ENCODE measurements around the gene LSM3.
"Not testable (repeated sequence)": the region's sequence is repeated elsewhere in the genome, so short reads cannot be mapped to it uniquely, and the experiment has no call there.

Gene LSM3

GRCh38 chr3:14216257-14217048, 37.8 kb downstream of the LSM3 start:
- peak in 52 of 58 donors; percentile 10 to 90 (median 46) for DNase-seq

DNA sequence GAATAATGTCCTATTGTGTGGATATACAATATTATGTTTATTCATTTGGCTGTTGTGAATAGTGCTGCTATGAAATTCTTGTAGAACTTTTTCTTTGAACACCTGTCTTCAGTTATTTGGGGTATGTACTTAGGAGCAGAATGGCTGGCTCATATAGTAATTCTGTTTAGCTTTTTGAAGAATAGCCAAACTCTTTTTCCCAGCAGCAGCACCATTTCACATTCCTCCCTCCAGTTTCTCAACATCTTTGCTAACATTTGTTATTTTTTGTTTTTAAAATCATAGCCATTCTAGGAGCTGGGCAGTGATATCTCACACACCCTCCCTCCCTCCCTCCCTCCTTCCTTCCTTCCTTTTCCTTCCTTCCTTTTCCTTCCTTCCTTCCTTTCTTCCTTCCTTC, 39.7 kb downstream of the LSM3 start:
- DNase-seq = no peak

DNA sequence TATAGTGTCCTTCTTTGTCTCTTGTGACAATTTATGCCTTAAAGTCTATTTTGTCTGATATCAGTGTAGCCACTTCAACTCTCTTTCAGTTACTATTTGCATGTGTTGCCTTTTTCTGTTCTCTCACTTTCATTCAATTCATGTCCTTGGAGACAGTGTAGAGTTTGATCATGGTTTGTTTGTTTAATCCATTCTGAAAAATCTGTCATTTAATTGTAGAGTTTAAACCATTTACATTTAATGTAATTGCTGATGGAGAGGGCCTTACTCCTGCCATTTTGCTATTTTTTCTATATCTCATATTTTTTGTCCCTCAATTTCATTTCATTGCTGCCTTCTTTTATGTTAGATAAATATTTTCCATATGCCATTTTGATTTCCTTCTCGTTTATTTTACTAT, 42.3 kb downstream of the LSM3 start:
- no peak for DNase-seq

- no peak for DNase-seq
Measured at GRCh38 chr3:14221902-14222301, 43.3 kb downstream of the LSM3 start.

- no peak for DNase-seq
Measured at GRCh38 chr3:14222457-14222856, 43.8 kb downstream of the LSM3 start.

DNA sequence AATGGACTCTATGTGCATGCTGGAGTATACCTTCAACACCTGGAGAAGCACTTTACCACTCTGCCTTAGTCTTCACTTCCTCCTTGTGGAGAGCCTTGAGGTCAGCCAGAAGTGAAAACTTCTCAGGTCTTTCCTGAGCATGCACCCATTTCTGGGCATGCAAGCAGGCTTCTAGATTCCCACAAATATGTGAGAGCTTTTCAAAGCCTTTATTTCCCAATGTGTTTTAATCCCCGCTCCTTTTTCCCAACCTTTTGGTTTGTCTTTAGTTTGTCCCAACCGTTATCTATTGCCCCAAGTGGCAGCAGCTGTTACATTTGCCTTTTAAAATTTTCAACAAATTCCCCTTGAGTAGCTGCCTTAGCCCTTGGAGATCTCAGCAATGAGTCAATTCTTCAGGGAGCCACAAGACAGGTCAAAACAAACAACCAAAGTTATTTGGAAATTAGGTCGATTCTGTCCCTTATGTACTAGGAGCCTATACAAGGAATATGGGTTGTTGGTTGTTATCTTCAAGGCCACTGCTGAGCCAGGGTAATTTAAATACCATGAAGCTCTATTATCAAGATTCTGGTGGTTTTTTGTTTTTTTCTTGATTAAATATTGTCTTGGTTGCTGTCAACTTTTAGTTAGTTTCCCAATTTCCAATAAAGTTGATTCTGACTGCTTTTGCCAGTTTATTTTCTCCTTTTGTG, 44.4 kb downstream of the LSM3 start:
- no peak for DNase-seq

DNA sequence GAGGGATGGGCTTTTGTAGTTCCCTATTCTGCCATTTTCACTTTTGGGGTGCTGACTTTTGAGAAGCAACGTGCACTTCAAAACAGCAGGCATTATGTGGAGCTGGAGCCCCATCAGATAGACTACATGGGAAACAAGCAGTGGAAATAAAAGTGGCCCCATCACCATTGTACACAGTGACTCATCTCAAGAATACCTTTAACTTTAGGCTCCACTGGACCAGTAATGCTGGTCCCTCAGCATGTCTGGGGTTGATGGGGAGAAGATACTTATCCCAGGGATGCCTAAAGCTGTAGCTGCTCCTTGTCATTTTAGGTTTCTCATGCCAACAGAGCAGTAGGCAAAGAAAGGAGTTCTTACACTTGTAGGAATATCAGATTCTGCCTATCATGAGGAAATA, 45.0 kb downstream of the LSM3 start:
- DNase-seq = no peak

GRCh38 chr3:14224895-14225294, 46.3 kb downstream of the LSM3 start:
- no peak for DNase-seq

- DNase-seq = no peak
Measured at GRCh38 chr3:14225421-14225820, 46.8 kb downstream of the LSM3 start.

GRCh38 chr3:14226351-14226750, 47.7 kb downstream of the LSM3 start:
- DNase-seq = not testable (repeated sequence)

DNA sequence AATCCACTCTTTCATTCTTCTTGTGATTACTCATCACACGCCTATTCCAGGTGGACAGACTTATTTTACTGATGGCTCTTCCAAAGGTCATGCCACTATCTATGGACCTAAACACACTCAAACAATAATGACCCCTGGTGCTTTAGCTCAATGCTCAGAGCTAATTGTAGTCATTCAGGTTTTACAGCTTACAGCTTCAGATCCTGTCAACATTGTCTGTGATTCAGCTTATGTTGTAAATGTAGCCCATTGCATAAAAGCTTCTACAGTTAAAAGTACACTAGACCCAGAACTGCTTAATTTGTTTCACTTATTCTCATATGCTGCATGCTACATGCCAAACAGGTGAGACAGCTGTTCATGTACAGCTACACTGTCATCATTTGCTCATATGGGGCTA, 49.2 kb downstream of the LSM3 start:
- DNase-seq = no peak

GRCh38 chr3:14228681-14229470, 50.3 kb downstream of the LSM3 start:
- DNase-seq = no peak

DNA sequence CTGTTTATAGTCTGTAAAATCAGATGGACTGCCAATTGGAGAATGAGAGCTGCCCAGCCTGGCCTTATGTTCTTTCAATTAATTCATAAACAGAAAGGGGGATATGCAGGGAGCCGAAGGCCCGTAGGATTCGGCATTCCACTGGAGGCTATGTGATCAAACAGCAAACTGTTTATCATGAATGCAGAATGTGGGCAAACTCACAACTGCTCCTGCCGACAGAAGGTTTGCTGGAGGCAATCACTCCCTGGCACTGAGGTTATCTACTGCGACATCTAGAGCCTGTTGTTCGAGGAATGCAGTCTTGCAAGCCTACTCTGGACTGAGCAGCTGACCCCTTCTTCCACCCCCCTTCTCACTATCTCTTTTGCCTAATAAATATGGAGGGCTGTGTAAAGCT, 51.1 kb downstream of the LSM3 start:
- DNase-seq = not testable (repeated sequence)

DNA sequence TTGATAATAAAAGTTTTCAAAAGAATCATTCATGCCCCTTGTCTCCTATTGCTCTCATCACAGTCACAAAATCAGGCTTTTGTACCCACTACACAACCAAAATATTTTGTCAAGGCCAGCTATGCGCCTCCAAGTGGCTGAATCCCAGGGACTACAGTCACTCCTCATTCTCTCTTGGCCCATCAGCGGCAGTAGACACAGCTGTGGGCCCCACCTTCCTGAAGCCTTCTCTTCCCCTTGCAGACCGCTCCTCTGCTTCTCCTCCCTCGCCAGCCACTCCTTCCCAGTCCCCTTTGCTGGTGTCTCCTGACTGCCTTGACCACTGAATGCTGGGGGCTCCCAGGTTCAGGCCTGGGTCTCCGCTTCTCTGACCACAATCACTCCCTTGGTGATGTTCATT, 52.1 kb downstream of the LSM3 start:
- DNase-seq = no peak

- no peak for DNase-seq
Measured at GRCh38 chr3:14231145-14231990, 52.8 kb downstream of the LSM3 start.

GRCh38 chr3:14231998-14232501, 53.4 kb downstream of the LSM3 start:
- DNase-seq = no peak

DNA sequence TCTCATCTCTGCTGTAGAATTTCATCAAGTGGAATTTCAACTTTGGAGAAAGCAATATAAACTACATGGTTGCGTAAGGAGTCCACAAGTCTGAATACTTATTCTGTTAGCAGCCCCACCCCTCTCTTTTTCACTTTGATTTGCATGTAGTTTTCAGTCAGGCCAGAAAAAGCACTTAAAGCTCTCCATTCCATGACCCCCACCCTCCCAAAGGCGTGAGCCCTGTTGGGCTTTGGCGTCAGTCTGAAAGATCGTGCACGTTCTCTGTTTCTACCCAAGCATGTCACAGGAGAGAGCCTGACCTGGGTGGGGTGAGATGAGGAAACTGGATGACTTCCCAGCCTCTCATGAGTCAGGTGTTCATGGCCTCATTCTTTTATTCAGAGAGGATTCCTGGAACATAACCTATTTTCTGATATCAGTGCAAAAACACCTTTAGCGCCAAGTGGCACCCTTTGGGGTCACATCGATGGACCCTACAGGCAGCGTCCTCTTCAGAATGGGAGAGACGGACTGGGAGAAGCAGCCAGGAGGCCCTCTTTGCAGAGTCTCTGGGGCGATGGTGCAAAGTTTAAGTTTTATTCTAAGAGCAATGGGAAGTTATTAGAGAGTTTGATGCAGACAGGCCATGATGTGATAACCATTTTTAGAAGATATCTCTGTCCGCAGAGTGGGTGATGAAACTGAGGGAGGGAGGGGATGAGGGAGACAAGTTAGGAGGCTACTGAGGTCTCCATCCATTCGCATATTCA, 55.8 kb downstream of the LSM3 start:
- no peak for DNase-seq

DNA sequence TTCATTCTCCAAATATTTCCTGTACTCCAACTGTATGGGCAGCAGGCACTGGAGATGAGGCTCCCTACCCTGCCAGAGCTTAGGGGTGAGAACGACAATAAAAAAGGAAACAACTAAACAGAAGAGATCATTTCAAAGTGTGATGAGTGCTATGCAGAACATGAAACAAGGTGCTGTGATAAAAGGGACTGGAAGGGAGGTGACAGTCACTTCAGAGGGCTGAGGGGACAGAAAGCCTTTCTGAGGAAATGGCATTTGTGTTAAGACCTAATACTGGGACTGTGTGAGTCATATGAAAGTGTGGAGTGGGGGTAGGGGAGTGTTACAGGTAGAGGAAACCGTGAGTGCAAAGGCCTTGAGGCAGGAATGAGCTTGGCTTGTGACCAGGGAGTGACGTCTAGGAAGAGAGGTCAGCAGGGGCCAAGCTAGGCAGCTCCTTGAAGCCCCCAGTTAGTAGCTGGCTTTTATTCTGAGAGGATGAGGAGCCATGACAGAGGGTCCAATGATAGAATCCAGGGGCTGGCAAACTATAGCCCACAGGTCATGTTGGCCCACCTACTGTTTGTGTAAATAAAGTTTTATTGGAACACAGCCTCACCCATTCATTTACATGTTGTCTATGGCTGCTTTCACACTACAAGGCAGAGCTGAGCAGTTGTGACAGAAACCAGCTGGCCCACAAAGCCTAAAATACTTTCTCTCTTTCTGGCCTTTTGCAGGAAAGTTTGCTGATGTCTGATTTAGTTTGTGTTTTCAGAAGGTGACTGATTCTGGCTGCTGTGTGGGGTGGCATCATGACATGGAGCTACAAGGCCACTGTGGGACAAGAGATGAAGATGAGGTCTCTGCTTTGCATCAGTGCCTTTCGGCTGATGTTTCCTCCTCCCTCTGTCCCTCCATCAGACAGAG, 56.6 kb downstream of the LSM3 start:
- DNase-seq = no peak

DNA sequence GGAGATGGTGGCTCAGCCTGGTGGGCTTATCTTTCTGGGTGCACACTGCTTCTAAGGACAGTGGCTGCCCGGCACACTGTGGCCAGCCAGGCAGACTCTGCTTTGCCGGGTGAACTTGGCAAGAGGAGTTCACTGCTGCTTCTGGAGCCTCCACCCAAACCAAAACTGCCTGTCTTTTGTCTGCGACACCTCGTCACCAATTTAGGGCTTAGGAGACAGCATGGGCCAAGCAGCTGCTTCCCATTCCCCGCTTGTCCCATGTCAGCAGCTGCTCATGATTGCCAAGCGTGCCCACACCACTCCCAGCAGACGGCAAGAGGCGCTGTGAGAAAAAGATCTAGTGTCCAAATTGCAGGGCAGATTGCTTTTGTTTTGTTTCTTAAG, 57.3 kb downstream of the LSM3 start:
- no peak for DNase-seq

Data from anterior cingulate cortex (tissue), 58 donors.